HepG2 (cell line): ENCODE results near the gene GRIFIN. TPM values are rescaled to one million over a fixed set of nuclear protein-coding genes. Genes with fewer than 3 reads are reported as not detected.

ENCODE experiments used
- CBFB ChIP-seq: sonication (generic); formaldehyde crosslinking; IDR thresholded peaks from 2 replicates; pipeline ENCODE4 v1.4.0; 2020; ENCODE audit warnings: missing genetic modification reagents
- CREB3 ChIP-seq: sonication (generic); formaldehyde crosslinking; IDR thresholded peaks from 2 replicates; pipeline ENCODE4 v1.5.0; 2020; ENCODE audit warnings: missing genetic modification reagents
- HMG20B ChIP-seq: conservative IDR thresholded peaks from 2 replicates; pipeline ENCODE4 v1.6.1; 2016; ENCODE audit warnings: missing genetic modification reagents, missing compliant biosample characterization
- MATR3 ChIP-seq: sonication (generic); formaldehyde crosslinking; IDR thresholded peaks from 2 replicates; pipeline ENCODE4 v1.4.0; 2020; ENCODE audit warnings: missing genetic modification reagents
- MIXL1 ChIP-seq: IDR thresholded peaks from 2 replicates; pipeline ENCODE4 v1.6.1; 2016
- NCOR1 ChIP-seq: fragments of 200-600 bp; sonication (generic); IDR thresholded peaks from 2 replicates; pipeline ENCODE4 v1.7.0; 2017; ENCODE audit warnings: antibody characterized with exemption, low read length, borderline replicate concordance
- NR3C1 ChIP-seq: sonication (generic); formaldehyde crosslinking; IDR thresholded peaks from 2 replicates; pipeline ENCODE4 v1.4.0; 2020; ENCODE audit warnings: missing genetic modification reagents
- PRDM10 ChIP-seq: sonication (generic); formaldehyde crosslinking; IDR thresholded peaks from 2 replicates; pipeline ENCODE4 v1.4.0; 2020; ENCODE audit warnings: low read depth, missing genetic modification reagents
- RARA ChIP-seq: IDR thresholded peaks from 2 replicates; pipeline ENCODE4 v1.6.1; 2016; ENCODE audit warnings: missing genetic modification reagents, missing compliant biosample characterization
- REL ChIP-seq: sonication (generic); formaldehyde crosslinking; conservative IDR thresholded peaks from 2 replicates; pipeline ENCODE4 v1.8.0; 2022; ENCODE audit warnings: mild to moderate bottlenecking, missing genetic modification reagents, moderate library complexity
- U2AF1 ChIP-seq: fragments of 200-400 bp; formaldehyde crosslinking; optimal IDR thresholded peaks from 2 replicates; pipeline ENCODE3; 2017; ENCODE audit warnings: mild to moderate bottlenecking, low read depth, low read length
- ZKSCAN5 ChIP-seq: sonication (generic); formaldehyde crosslinking; IDR thresholded peaks from 2 replicates; pipeline ENCODE4 v1.5.1; 2020; ENCODE audit warnings: mild to moderate bottlenecking, missing genetic modification reagents
- ZNF605 ChIP-seq: sonication (generic); formaldehyde crosslinking; IDR thresholded peaks from 2 replicates; pipeline ENCODE4 v1.8.0; 2022; ENCODE audit warnings: mild to moderate bottlenecking, missing genetic modification reagents
- ZNF672 ChIP-seq: sonication (generic); formaldehyde crosslinking; IDR thresholded peaks from 2 replicates; pipeline ENCODE4 v1.8.1; 2022; ENCODE audit warnings: missing genetic modification reagents
- ZNF687 ChIP-seq: sonication (generic); formaldehyde crosslinking; IDR thresholded peaks from 2 replicates; pipeline ENCODE4 v1.5.1; 2020; ENCODE audit warnings: mild to moderate bottlenecking, missing genetic modification reagents, moderate library complexity
- ZNF788 ChIP-seq: sonication (generic); formaldehyde crosslinking; IDR thresholded peaks from 2 replicates; pipeline ENCODE4 v1.5.0; 2020; ENCODE audit warnings: mild to moderate bottlenecking, missing genetic modification reagents, borderline replicate concordance
- ZNF800 ChIP-seq: sonication (generic); formaldehyde crosslinking; IDR thresholded peaks from 2 replicates; pipeline ENCODE4 v1.4.0; 2020; ENCODE audit warnings: missing genetic modification reagents
- ZSCAN29 ChIP-seq: sonication (generic); formaldehyde crosslinking; conservative IDR thresholded peaks from 2 replicates; pipeline ENCODE4 v1.4.0; 2020; ENCODE audit warnings: mild to moderate bottlenecking, missing genetic modification reagents
- ZSCAN31 ChIP-seq: sonication (generic); formaldehyde crosslinking; IDR thresholded peaks from 2 replicates; pipeline ENCODE4 v1.5.0; 2020; ENCODE audit warnings: low read depth, mild to moderate bottlenecking, missing genetic modification reagents
- polyA plus RNA-seq, 8 experiments: library from polyadenylated mRNA; depleted of rRNA in 3 of 8; stranded (reverse) in 7 of 8; unstranded in 1 of 8; fragments of >200 nt; fragmentation: Illumina TruSeq in 4 of 8; extraction: Trizol in 4 of 8; gene quantifications; 2 replicates each; pipeline versions ENCODE4 v1.2.1 to v1.2.3, GENCODE V29; 2011 to 2016; ENCODE audit warnings: low read depth in 4 of 8, missing spikeins in 1 of 8, mixed read lengths in 1 of 8; ENCODE audit not compliant: insufficient read depth in 1 of 8
- total RNA-seq, 5 experiments: library from RNA; depleted of rRNA; stranded (reverse); fragments of >200 nt; fragmentation: Illumina TruSeq; extraction: Trizol; gene quantifications; 2 replicates each; pipeline ENCODE4 v1.2.3, GENCODE V29; 2016; ENCODE audit warnings: low read depth in 1 of 5

Gene GRIFIN
- total and polyA plus RNA-seq, 2 of the 13 experiments (the other 11 are each of a cell fraction or from before 2014, with no cell fraction given), result not detected

- TF ChIP-seq ZNF800 (CRISPR knock-in tag), result 0 out of 2 replicates have a peak, but pooled peaks have one; percentile 34
- peak; percentile 55; the same call in 1 of the 2 replicates for TF ChIP-seq ZSCAN31
- TF ChIP-seq REL, result peak; percentile 49; the same call in 1 of the 2 replicates
- TF ChIP-seq PRDM10 (CRISPR knock-in tag), result peak; percentile 57; the same call in 1 of the 2 replicates
- no peak for TF ChIP-seq MATR3
- no peak for TF ChIP-seq MIXL1 (CRISPR knock-in tag)
- no peak for TF ChIP-seq ZNF788 (CRISPR knock-in tag)
- no peak for TF ChIP-seq U2AF1
- TF ChIP-seq ZNF605, result peak; percentile 45; the same call in 1 of the 2 replicates
- no peak for TF ChIP-seq NCOR1
- TF ChIP-seq ZKSCAN5 (CRISPR knock-in tag), result no peak
- peak; percentile 76 for TF ChIP-seq RARA (CRISPR knock-in tag)
- no peak for TF ChIP-seq NR3C1
- TF ChIP-seq HMG20B (CRISPR knock-in tag), result peak; percentile 93
- no peak for TF ChIP-seq ZSCAN29 (CRISPR knock-in tag)
- TF ChIP-seq ZNF687 (CRISPR knock-in tag), result peak; percentile 61
- TF ChIP-seq ZNF672 (CRISPR knock-in tag), result no peak
- no peak for TF ChIP-seq CREB3
- TF ChIP-seq CBFB (CRISPR knock-in tag), result no peak
Observed at GRCh38 chr7:2510909-2511768, 34.9 kb upstream of the GRIFIN start (continued).
